HepG2 (cell line): ENCODE results near the gene TM2D1. TPM values are rescaled to one million over a fixed set of nuclear protein-coding genes. Genes with fewer than 3 reads are reported as not detected.
A peak's percentile ranks its signal among the peaks of the same experiment; 100 is the strongest.

Source experiments
- ATF4 ChIP-seq, 2 experiments: fragments of 450-650 bp in 1 of 2; sonication (generic) in 1 of 2; formaldehyde crosslinking; IDR thresholded peaks; 2 replicates each; pipeline versions ENCODE4 v1.5.0 to v1.8.0; 2020 to 2022; ENCODE audit warnings: mild to moderate bottlenecking in 1 of 2, missing genetic modification reagents in 1 of 2
- HCFC1 ChIP-seq: fragments of 150-350 bp; IDR thresholded peaks from 2 replicates; pipeline ENCODE4 v1.6.1; 2014; ENCODE audit warnings: low read depth, low read length
- JUN ChIP-seq: sonication (generic); formaldehyde crosslinking; IDR thresholded peaks from 2 replicates; pipeline ENCODE4 v1.4.0; 2020; ENCODE audit warnings: mild to moderate bottlenecking, missing genetic modification reagents
- KAT7 ChIP-seq: IDR thresholded peaks from 2 replicates; pipeline ENCODE4 v1.6.1; 2018; ENCODE audit warnings: borderline replicate concordance, missing compliant biosample characterization
- KDM5B ChIP-seq: sonication (generic); formaldehyde crosslinking; IDR thresholded peaks from 2 replicates; pipeline ENCODE4 v1.4.0; 2020; ENCODE audit warnings: missing genetic modification reagents, mild to moderate bottlenecking, borderline replicate concordance
- KLF13 ChIP-seq: sonication (generic); formaldehyde crosslinking; IDR thresholded peaks from 2 replicates; pipeline ENCODE4 v1.4.0; 2020; ENCODE audit warnings: mild to moderate bottlenecking, missing genetic modification reagents
- MTA1 ChIP-seq: sonication (generic); formaldehyde crosslinking; IDR thresholded peaks from 2 replicates; pipeline ENCODE4 v1.4.0; 2020; ENCODE audit warnings: missing genetic modification reagents, mild to moderate bottlenecking, borderline replicate concordance
- MYC ChIP-seq: sonication (generic); formaldehyde crosslinking; IDR thresholded peaks from 2 replicates; pipeline ENCODE4 v1.9.0; 2021; ENCODE audit warnings: missing genetic modification reagents, borderline replicate concordance
- NPAS2 ChIP-seq: sonication (generic); formaldehyde crosslinking; IDR thresholded peaks from 2 replicates; pipeline ENCODE4 v1.8.0; 2022; ENCODE audit warnings: mild to moderate bottlenecking, missing genetic modification reagents, borderline replicate concordance
- RAD51 ChIP-seq: fragments of 450-650 bp; IDR thresholded peaks from 2 replicates; pipeline ENCODE4 v1.6.1; 2016; ENCODE audit warnings: borderline replicate concordance
- RBM39 ChIP-seq: fragments of 200-400 bp; formaldehyde crosslinking; IDR thresholded peaks from one replicate; pipeline ENCODE4 v1.6.1; 2018; ENCODE audit warnings: antibody characterized with exemption, mild to moderate bottlenecking, low read depth, low read length; ENCODE audit not compliant: poor library complexity, severe bottlenecking
- RELA ChIP-seq: sonication (generic); formaldehyde crosslinking; IDR thresholded peaks from 2 replicates; pipeline ENCODE4 v1.4.0; 2020; ENCODE audit warnings: missing genetic modification reagents
- SIN3B ChIP-seq: fragments of 150-350 bp; IDR thresholded peaks from 2 replicates; pipeline ENCODE4 v1.6.1; 2014; ENCODE audit warnings: low read length
- SP5 ChIP-seq: IDR thresholded peaks from 2 replicates; pipeline ENCODE4 v1.6.1; 2016; ENCODE audit warnings: low read depth, borderline replicate concordance
- SRSF4 ChIP-seq: fragments of 200-400 bp; formaldehyde crosslinking; IDR thresholded peaks from one replicate; pipeline ENCODE4 v1.6.1; 2018; ENCODE audit warnings: mild to moderate bottlenecking, low read depth, low read length, moderate library complexity; ENCODE audit not compliant: poor library complexity, severe bottlenecking
- TIGD3 ChIP-seq: sonication (generic); formaldehyde crosslinking; IDR thresholded peaks from 2 replicates; pipeline ENCODE4 v1.5.1; 2020; ENCODE audit warnings: mild to moderate bottlenecking, missing genetic modification reagents, borderline replicate concordance
- ZEB1 ChIP-seq: IDR thresholded peaks from 2 replicates; pipeline ENCODE4 v1.6.1; 2012; ENCODE audit warnings: mild to moderate bottlenecking, low read depth, inconsistent platforms; ENCODE audit not compliant: insufficient replicate concordance
- ZNF263 ChIP-seq: sonication (generic); formaldehyde crosslinking; IDR thresholded peaks from 2 replicates; pipeline ENCODE4 v1.4.0; 2020; ENCODE audit warnings: missing genetic modification reagents
- ZNF580 ChIP-seq: IDR thresholded peaks from 2 replicates; pipeline ENCODE4 v1.6.1; 2016; ENCODE audit warnings: low read depth, borderline replicate concordance
- ZNF879 ChIP-seq: sonication (generic); formaldehyde crosslinking; IDR thresholded peaks from 2 replicates; pipeline ENCODE4 v1.8.1; 2023; ENCODE audit warnings: missing genetic modification reagents
- polyA plus RNA-seq, 8 experiments: library from polyadenylated mRNA; depleted of rRNA in 3 of 8; stranded (reverse) in 7 of 8; unstranded in 1 of 8; fragments of >200 nt; fragmentation: Illumina TruSeq in 4 of 8; extraction: Trizol in 4 of 8; gene quantifications; 2 replicates each; pipeline versions ENCODE4 v1.2.1 to v1.2.3, GENCODE V29; 2011 to 2016; ENCODE audit warnings: low read depth in 4 of 8, missing spikeins in 1 of 8, mixed read lengths in 1 of 8; ENCODE audit not compliant: insufficient read depth in 1 of 8
- total RNA-seq, 5 experiments: library from RNA; depleted of rRNA; stranded (reverse); fragments of >200 nt; fragmentation: Illumina TruSeq; extraction: Trizol; gene quantifications; 2 replicates each; pipeline ENCODE4 v1.2.3, GENCODE V29; 2016; ENCODE audit warnings: low read depth in 1 of 5
- TF ChIP-seq, protein P1 (sequence below): sonication (generic); formaldehyde crosslinking; IDR thresholded peaks from 2 replicates; pipeline ENCODE4 v1.4.0; 2020; ENCODE audit warnings: mild to moderate bottlenecking, missing genetic modification reagents, borderline replicate concordance
- TF ChIP-seq, protein P2 (sequence below): sonication (generic); formaldehyde crosslinking; IDR thresholded peaks from 2 replicates; pipeline ENCODE4 v1.4.0; 2020; ENCODE audit warnings: missing genetic modification reagents

TM2D1 gene
- total and polyA plus RNA-seq, 2 of the 13 experiments (the other 11 are each of a cell fraction or from before 2014, with no cell fraction given) = 26.6 to 49.0 TPM

DNA sequence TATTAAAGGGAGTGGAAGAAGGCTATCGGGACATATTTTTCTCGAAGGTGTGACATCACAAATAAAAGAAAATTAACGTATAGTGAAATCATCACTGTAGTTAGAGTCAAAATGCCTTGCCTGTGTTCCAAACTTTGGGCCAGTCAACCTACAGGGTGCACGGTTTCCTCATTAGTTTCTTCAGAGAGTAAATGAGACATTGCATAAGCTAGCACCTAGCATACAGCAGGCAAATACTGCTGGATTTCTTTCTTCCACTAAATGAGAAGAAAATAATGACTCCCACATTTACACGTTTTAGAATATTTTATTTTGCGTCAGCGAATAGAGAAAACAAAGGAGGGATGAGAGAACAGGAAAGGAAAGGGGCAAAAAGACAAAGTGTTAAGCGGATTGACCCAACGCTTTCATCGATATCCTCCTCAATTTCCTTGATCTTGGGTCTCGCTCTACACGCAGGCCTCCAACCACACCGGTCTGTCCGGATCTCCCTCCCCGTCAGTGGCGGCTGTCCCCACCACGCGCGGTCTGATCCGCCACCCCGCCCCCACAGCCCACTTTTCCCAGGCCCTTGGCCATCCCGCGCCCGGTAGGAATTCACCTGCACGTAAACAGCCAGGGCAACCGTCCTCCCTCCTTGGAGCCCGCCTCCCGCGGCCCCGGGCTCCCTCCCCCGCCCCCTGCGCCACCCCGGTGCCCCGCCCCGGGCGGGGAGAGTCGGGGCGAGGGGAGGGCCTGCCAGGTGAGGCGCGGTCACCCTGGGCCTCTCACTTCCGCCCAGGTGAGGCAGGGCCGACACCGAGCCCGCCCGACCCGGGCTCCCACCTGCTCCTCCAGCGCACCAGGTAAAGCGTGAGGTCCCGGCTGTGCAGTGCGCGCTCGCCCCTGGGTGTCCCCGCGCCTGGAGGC lies 17.0 kb upstream of the TM2D1 start, which contains the start of gene PATJ (continued):
- TF ChIP-seq, protein P1, sequence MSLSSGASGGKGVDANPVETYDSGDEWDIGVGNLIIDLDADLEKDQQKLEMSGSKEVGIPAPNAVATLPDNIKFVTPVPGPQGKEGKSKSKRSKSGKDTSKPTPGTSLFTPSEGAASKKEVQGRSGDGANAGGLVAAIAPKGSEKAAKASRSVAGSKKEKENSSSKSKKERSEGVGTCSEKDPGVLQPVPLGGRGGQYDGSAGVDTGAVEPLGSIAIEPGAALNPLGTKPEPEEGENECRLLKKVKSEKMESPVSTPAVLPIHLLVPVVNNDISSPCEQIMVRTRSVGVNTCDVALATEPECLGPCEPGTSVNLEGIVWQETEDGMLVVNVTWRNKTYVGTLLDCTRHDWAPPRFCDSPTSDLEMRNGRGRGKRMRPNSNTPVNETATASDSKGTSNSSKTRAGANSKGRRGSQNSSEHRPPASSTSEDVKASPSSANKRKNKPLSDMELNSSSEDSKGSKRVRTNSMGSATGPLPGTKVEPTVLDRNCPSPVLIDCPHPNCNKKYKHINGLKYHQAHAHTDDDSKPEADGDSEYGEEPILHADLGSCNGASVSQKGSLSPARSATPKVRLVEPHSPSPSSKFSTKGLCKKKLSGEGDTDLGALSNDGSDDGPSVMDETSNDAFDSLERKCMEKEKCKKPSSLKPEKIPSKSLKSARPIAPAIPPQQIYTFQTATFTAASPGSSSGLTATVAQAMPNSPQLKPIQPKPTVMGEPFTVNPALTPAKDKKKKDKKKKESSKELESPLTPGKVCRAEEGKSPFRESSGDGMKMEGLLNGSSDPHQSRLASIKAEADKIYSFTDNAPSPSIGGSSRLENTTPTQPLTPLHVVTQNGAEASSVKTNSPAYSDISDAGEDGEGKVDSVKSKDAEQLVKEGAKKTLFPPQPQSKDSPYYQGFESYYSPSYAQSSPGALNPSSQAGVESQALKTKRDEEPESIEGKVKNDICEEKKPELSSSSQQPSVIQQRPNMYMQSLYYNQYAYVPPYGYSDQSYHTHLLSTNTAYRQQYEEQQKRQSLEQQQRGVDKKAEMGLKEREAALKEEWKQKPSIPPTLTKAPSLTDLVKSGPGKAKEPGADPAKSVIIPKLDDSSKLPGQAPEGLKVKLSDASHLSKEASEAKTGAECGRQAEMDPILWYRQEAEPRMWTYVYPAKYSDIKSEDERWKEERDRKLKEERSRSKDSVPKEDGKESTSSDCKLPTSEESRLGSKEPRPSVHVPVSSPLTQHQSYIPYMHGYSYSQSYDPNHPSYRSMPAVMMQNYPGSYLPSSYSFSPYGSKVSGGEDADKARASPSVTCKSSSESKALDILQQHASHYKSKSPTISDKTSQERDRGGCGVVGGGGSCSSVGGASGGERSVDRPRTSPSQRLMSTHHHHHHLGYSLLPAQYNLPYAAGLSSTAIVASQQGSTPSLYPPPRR = no peak
- TF ChIP-seq SIN3B = no peak
- TF ChIP-seq ZNF580 = no peak
- peak; percentile 29; the same call in 1 of the 2 replicates for TF ChIP-seq MYC
- TF ChIP-seq RELA (CRISPR knock-in tag) = no peak
- no peak for TF ChIP-seq KLF13 (CRISPR knock-in tag)
- TF ChIP-seq ZEB1 = peak; percentile 99
- no peak for TF ChIP-seq SRSF4
- TF ChIP-seq RBM39 = no peak
- peak; percentile 73; the same call in 1 of the 2 replicates for TF ChIP-seq ZNF263 (CRISPR knock-in tag)
- TF ChIP-seq SP5 = peak; percentile 72; the same call in 1 of the 2 replicates
- no peak for TF ChIP-seq KAT7 (CRISPR knock-in tag)
- TF ChIP-seq MTA1 (CRISPR knock-in tag) = peak; percentile 51; the same call in 1 of the 2 replicates
- TF ChIP-seq TIGD3 = no peak
- no peak for TF ChIP-seq ATF4 (CRISPR knock-in tag; IDR thresholded peaks at IDR 0.05)
- peak; percentile 14; the same call in 1 of the 2 replicates for TF ChIP-seq KDM5B (CRISPR knock-in tag)
- no peak for TF ChIP-seq NPAS2 (CRISPR knock-in tag)
- TF ChIP-seq ZNF879 (CRISPR knock-in tag) = no peak
- TF ChIP-seq, protein P2, sequence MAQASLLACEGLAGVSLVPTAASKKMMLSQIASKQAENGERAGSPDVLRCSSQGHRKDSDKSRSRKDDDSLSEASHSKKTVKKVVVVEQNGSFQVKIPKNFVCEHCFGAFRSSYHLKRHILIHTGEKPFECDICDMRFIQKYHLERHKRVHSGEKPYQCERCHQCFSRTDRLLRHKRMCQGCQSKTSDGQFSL (CRISPR knock-in tag) = no peak
- TF ChIP-seq JUN (CRISPR knock-in tag) = no peak
- TF ChIP-seq HCFC1 = no peak
- TF ChIP-seq RAD51 = no peak
